Liver (tissue), 3 donors: ENCODE results near the gene AP5S1.
A peak's percentile ranks its signal among the peaks of the same experiment; 100 is the strongest.

Source experiments
- EGR1 ChIP-seq, 2 donors: IDR thresholded peaks; 2 replicates each; pipeline ENCODE4 v1.6.1; 2016 to 2018; ENCODE audit warnings: antibody characterized with exemption in 2 of 2, low read depth in 2 of 2
- JUND ChIP-seq, 2 donors: IDR thresholded peaks; 2 replicates each; pipeline ENCODE4 v1.6.1; 2016; ENCODE audit warnings: antibody characterized with exemption in 2 of 2
- RXRA ChIP-seq, 2 donors: IDR thresholded peaks; 2 replicates each; pipeline ENCODE4 v1.6.1; 2017 to 2018; ENCODE audit warnings: antibody characterized with exemption in 2 of 2, mild to moderate bottlenecking in 1 of 2
- SP1 ChIP-seq: IDR thresholded peaks from 2 replicates; pipeline ENCODE4 v1.6.1; 2018; ENCODE audit warnings: antibody characterized with exemption, mild to moderate bottlenecking
- TF ChIP-seq, protein P1 (sequence below): fragments of 150-350 bp; IDR thresholded peaks from 2 replicates; pipeline ENCODE4 v1.5.1; 2017; ENCODE audit warnings: improper control_type of control experiment, low read depth, low read length; ENCODE audit not compliant: missing input control
- TF ChIP-seq, protein P2 (sequence below): IDR thresholded peaks from 2 replicates; pipeline ENCODE4 v1.6.1; 2016; ENCODE audit warnings: antibody characterized with exemption
- TF ChIP-seq, protein P3 (sequence below): IDR thresholded peaks from 2 replicates; pipeline ENCODE4 v1.6.1; 2016; ENCODE audit warnings: antibody characterized with exemption, mild to moderate bottlenecking
- TF ChIP-seq, protein P4 (sequence below): IDR thresholded peaks from 2 replicates; pipeline ENCODE4 v1.6.1; 2016; ENCODE audit warnings: antibody characterized with exemption
- donor health status: healthy.
- donor health status: healthy.

DNA sequence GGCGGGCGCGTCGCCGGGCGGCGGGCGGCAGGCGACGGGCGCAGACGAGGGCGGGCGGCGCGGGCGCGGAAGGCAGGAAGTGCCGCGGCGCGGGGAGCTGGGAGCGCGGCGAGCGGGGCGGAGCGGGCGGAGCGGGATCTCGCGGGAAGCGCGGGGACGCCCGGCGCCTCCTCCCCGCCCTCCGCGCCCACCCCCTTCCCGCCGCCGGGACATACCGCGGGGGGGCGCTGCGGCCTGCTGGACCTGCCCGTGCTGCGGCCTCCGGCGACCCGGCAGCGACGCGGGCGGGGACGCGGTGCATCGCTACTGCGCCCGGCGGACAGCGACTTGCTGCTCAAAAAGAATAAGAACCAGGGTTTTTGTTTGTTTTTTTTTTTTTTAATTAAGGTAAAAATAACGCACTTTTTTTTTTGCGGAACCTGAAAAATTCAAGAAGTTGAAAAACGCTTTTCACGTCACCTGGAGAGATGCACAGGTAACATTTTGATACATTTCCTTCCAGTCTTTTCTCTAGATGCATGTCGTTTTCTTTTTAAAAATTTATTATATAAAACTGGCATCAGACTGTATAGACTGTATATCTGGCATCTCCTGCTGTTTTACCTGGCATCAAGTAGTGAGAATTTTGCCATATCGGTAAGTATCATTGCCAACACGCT is 33.6 kb upstream of the AP5S1 start, which contains the start of gene CENPB:
- TF ChIP-seq, protein P1, sequence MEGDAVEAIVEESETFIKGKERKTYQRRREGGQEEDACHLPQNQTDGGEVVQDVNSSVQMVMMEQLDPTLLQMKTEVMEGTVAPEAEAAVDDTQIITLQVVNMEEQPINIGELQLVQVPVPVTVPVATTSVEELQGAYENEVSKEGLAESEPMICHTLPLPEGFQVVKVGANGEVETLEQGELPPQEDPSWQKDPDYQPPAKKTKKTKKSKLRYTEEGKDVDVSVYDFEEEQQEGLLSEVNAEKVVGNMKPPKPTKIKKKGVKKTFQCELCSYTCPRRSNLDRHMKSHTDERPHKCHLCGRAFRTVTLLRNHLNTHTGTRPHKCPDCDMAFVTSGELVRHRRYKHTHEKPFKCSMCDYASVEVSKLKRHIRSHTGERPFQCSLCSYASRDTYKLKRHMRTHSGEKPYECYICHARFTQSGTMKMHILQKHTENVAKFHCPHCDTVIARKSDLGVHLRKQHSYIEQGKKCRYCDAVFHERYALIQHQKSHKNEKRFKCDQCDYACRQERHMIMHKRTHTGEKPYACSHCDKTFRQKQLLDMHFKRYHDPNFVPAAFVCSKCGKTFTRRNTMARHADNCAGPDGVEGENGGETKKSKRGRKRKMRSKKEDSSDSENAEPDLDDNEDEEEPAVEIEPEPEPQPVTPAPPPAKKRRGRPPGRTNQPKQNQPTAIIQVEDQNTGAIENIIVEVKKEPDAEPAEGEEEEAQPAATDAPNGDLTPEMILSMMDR: peak; percentile 84
- TF ChIP-seq, protein P2, sequence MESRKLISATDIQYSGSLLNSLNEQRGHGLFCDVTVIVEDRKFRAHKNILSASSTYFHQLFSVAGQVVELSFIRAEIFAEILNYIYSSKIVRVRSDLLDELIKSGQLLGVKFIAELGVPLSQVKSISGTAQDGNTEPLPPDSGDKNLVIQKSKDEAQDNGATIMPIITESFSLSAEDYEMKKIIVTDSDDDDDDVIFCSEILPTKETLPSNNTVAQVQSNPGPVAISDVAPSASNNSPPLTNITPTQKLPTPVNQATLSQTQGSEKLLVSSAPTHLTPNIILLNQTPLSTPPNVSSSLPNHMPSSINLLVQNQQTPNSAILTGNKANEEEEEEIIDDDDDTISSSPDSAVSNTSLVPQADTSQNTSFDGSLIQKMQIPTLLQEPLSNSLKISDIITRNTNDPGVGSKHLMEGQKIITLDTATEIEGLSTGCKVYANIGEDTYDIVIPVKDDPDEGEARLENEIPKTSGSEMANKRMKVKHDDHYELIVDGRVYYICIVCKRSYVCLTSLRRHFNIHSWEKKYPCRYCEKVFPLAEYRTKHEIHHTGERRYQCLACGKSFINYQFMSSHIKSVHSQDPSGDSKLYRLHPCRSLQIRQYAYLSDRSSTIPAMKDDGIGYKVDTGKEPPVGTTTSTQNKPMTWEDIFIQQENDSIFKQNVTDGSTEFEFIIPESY: no peak
- TF ChIP-seq SP1: no peak
- no peak for TF ChIP-seq RXRA (IDR thresholded peaks at IDR 0.05)
- TF ChIP-seq, protein P3, sequence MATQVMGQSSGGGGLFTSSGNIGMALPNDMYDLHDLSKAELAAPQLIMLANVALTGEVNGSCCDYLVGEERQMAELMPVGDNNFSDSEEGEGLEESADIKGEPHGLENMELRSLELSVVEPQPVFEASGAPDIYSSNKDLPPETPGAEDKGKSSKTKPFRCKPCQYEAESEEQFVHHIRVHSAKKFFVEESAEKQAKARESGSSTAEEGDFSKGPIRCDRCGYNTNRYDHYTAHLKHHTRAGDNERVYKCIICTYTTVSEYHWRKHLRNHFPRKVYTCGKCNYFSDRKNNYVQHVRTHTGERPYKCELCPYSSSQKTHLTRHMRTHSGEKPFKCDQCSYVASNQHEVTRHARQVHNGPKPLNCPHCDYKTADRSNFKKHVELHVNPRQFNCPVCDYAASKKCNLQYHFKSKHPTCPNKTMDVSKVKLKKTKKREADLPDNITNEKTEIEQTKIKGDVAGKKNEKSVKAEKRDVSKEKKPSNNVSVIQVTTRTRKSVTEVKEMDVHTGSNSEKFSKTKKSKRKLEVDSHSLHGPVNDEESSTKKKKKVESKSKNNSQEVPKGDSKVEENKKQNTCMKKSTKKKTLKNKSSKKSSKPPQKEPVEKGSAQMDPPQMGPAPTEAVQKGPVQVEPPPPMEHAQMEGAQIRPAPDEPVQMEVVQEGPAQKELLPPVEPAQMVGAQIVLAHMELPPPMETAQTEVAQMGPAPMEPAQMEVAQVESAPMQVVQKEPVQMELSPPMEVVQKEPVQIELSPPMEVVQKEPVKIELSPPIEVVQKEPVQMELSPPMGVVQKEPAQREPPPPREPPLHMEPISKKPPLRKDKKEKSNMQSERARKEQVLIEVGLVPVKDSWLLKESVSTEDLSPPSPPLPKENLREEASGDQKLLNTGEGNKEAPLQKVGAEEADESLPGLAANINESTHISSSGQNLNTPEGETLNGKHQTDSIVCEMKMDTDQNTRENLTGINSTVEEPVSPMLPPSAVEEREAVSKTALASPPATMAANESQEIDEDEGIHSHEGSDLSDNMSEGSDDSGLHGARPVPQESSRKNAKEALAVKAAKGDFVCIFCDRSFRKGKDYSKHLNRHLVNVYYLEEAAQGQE: peak; percentile 94
- no peak for TF ChIP-seq EGR1 (IDR thresholded peaks at IDR 0.05; ENCODE audit: low read depth in 2 of 2)
- TF ChIP-seq, protein P4, sequence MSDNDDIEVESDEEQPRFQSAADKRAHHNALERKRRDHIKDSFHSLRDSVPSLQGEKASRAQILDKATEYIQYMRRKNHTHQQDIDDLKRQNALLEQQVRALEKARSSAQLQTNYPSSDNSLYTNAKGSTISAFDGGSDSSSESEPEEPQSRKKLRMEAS: no peak
- TF ChIP-seq JUND (IDR thresholded peaks at IDR 0.05): no peak
